GM18861 (cell line): ENCODE data around the gene PRSS33.

Experiments
- ATAC-seq: cut with Tn5 transposase; IDR thresholded peaks from one replicate; pipeline ENCODE4 v1.9.1; 2021; ENCODE audit not compliant: unreplicated experiment

Gene PRSS33

GRCh38 chr16:2821487-2822157, 34.3 kb upstream of the PRSS33 start:
- ATAC-seq: no peak

- no peak for ATAC-seq
Observed at GRCh38 chr16:2820836-2821486, 33.6 kb upstream of the PRSS33 start.

GRCh38 chr16:2819939-2820835, 32.8 kb upstream of the PRSS33 start:
- no peak for ATAC-seq

GRCh38 chr16:2819179-2819938, 32.0 kb upstream of the PRSS33 start:
- ATAC-seq: no peak

- no peak for ATAC-seq
Observed at GRCh38 chr16:2818272-2818876, 31.0 kb upstream of the PRSS33 start.

- no peak for ATAC-seq
Observed at GRCh38 chr16:2817340-2818271, 30.2 kb upstream of the PRSS33 start.

GRCh38 chr16:2816751-2817339, 29.5 kb upstream of the PRSS33 start, which contains the start of gene PRSS21:
Gene PRSS21, plus strand, starts transcription at chr16:2817237. Its CDS starts 32 bp downstream, at chr16:2817269.
- ATAC-seq: no peak

GRCh38 chr16:2815299-2815771, 28.0 kb upstream of the PRSS33 start:
- ATAC-seq: no peak

GRCh38 chr16:2814551-2815298, 27.4 kb upstream of the PRSS33 start:
- no peak for ATAC-seq

GRCh38 chr16:2813771-2814221, 26.4 kb upstream of the PRSS33 start:
- no peak for ATAC-seq

- ATAC-seq: no peak
Observed at GRCh38 chr16:2811703-2812471, 24.5 kb upstream of the PRSS33 start.

- no peak for ATAC-seq
Observed at GRCh38 chr16:2810651-2811050, 23.3 kb upstream of the PRSS33 start.

GRCh38 chr16:2809149-2809760, 21.9 kb upstream of the PRSS33 start:
- no peak for ATAC-seq

GRCh38 chr16:2808181-2808580, 20.8 kb upstream of the PRSS33 start:
- ATAC-seq: no peak

- ATAC-seq: no peak
Observed at GRCh38 chr16:2806286-2806685, 18.9 kb upstream of the PRSS33 start.

- ATAC-seq: no peak
Observed at GRCh38 chr16:2804728-2805127, 17.4 kb upstream of the PRSS33 start.
